ENCODE results near the gene TRABD2B.

TRABD2B gene

GRCh38 chr1:47793563-47793962 is 203.6 kb downstream of the TRABD2B start:
- Histone ChIP-seq H4K20me1 (no peaks in the 10 kb centered on the region), H3K27me3 (no peaks in the 10 kb centered on the region), H3K4me3 (no peak overlapping the region), H3K36me3 (no peaks in the 10 kb centered on the region), H3K9me3 (no peaks in the 10 kb centered on the region), H3K4me2 (no peak overlapping the region), H3K9ac (no peak overlapping the region), H3K27ac (no peak overlapping the region), H3K4me1 (no peaks in the 10 kb centered on the region)
- no peak for TF ChIP-seq Cebpa-rat (IDR thresholded peaks at IDR 0.05)

- no peak for TF ChIP-seq Cebpa-rat (IDR thresholded peaks at IDR 0.05)
- no peaks in the 10 kb centered on the region for H3K4me1 ChIP-seq
- no peaks in the 10 kb centered on the region for H3K27me3 ChIP-seq
- H3K27ac ChIP-seq, result no peak overlapping the region
- no peak overlapping the region for H3K4me3 ChIP-seq
- no peaks in the 10 kb centered on the region for H3K9me3 ChIP-seq
- H3K4me2 ChIP-seq, result no peak overlapping the region
- H4K20me1 ChIP-seq, result no peaks in the 10 kb centered on the region
- H3K36me3 ChIP-seq, result no peaks in the 10 kb centered on the region
- H3K9ac ChIP-seq, result no peak overlapping the region
These were observed 204.4 kb downstream of the TRABD2B start for GRCh38 chr1:47792779-47793178.

DNA sequence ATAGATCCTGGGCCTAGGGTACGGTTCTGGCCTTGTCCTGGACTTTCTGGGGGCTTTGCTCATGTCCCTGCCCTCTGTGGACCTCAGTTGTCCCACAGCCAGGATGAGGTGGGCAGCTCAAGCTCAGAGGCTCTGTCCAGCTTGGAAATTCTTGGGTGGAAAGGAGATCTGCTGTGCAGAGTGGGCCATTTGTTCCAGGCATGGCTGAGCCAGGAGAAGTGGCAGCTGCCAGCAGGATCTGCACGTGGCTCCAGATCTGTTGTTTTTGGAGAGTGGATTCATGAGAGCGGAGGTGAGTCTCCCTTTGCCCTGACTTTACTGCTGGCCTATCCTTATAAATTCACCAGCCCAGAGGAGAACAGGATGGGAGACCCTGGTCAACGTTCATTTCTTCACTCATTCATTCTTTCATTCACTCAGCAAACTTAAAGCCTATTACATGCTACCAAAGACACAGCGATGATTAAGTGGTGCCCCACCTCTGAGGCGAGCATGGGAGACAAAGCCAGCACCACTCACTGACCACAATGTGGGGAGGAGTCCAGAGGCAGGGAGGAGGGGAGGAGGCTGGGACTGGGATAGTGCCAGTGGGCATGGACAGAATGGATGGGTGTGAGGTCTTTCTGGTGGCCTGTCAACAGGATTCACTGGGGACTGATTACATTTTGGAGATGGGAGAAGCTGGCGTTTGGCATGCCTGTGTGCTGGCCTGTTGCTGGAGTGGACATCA is 205.1 kb downstream of the TRABD2B start:
- Histone ChIP-seq H3K9me3 (no peaks in the 10 kb centered on the region), H3K27ac (no peak overlapping the region), H3K4me2 (no peak overlapping the region)

GRCh38 chr1:47788761-47789160 is 208.4 kb downstream of the TRABD2B start:
- Histone ChIP-seq H3K9ac (no peak overlapping the region), H3K27ac (no peak overlapping the region), H3K36me3 (no peaks in the 10 kb centered on the region), H3K4me3 (no peak overlapping the region), H3K4me2 (no peak overlapping the region), H3K4me1 (no peaks in the 10 kb centered on the region), H3K27me3 (no peaks in the 10 kb centered on the region), H3K9me3 (no peaks in the 10 kb centered on the region), H4K20me1 (no peaks in the 10 kb centered on the region)
- TF ChIP-seq Cebpa-rat (IDR thresholded peaks at IDR 0.05), result no peak

More for the DNA sequence above, 205.1 kb downstream of the TRABD2B start:
- Histone ChIP-seq H3K4me3 (no peak overlapping the region), H3K27me3 (no peaks in the 10 kb centered on the region), H3K4me1 (no peaks in the 10 kb centered on the region), H3K36me3 (no peaks in the 10 kb centered on the region), H3K9ac (no peak overlapping the region), H4K20me1 (no peaks in the 10 kb centered on the region)
- no peak for TF ChIP-seq Cebpa-rat (IDR thresholded peaks at IDR 0.05)

- no peaks in the 10 kb centered on the region for H3K36me3 ChIP-seq
- no peak overlapping the region for H3K9ac ChIP-seq
- no peak overlapping the region for H3K27ac ChIP-seq
- H3K4me2 ChIP-seq, result no peak overlapping the region
- H3K4me3 ChIP-seq, result no peak overlapping the region
- TF ChIP-seq Cebpa-rat (IDR thresholded peaks at IDR 0.05), result no peak
- H3K4me1 ChIP-seq, result no peaks in the 10 kb centered on the region
- no peaks in the 10 kb centered on the region for H3K27me3 ChIP-seq
- no peaks in the 10 kb centered on the region for H3K9me3 ChIP-seq
- H4K20me1 ChIP-seq, result no peaks in the 10 kb centered on the region
These were observed 209.6 kb downstream of the TRABD2B start for GRCh38 chr1:47787560-47787959.

DNA sequence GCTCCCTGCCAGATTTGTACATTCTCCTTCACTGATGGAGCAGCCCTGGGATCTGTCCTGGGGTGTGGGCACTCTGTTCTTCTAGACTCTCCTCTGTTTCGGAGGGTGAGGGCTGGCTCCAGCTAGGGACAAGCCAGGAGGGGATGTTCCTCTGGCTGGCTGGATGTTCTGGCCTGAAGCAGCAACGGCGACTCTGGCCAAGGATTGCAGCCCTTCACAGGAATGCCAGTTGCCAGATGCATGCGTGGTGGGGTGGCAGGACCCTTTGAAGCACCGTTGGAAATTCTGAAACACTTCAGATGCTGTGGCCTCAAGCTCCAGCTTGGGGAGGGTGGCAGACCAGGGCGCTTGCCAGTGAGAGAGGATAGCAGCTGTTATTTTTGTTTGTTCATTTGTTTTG is 210.9 kb downstream of the TRABD2B start:
- no peak overlapping the region for H3K4me2 ChIP-seq
- H4K20me1 ChIP-seq, result no peaks in the 10 kb centered on the region
- H3K4me1 ChIP-seq, result no peaks in the 10 kb centered on the region
- H3K9me3 ChIP-seq, result no peaks in the 10 kb centered on the region
- no peak overlapping the region for H3K9ac ChIP-seq
- TF ChIP-seq Cebpa-rat (IDR thresholded peaks at IDR 0.05), result no peak
- no peak overlapping the region for H3K4me3 ChIP-seq
- H3K36me3 ChIP-seq, result no peaks in the 10 kb centered on the region
- no peaks in the 10 kb centered on the region for H3K27me3 ChIP-seq
- H3K27ac ChIP-seq, result no peak overlapping the region

DNA sequence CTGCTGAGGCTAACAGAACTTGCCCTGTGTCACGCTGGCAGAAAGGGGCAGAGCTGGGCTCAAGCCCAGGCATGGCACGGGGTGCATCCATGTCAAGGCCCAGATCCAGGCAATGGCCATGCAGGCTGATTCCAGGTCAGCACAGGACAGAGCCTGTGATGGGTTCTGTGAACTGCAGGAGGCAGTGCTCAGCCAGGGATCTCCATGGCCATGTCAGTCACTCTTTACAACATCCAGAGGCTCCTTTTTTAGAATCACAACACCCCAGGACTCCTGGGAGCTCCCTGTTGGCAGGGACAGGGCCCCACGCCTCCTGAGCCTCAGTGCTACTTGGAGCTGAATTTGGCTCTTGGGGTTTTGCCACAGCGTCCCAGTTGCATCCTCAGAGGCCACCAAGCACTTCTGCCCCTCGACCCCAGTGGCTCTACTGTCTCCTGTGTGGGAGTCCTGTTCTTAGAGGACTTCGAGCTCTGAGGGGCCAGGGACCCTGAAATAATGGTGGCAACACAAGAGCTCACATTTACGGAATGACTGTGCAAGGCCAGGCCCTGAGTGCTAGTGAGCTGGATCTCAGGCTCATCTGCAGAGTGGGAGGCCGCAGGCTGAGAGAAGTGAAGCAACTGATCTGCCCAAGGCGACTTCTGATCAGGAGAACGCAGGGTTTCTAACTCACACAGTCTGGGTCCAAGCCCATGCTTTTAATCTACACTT is 211.5 kb downstream of the TRABD2B start:
- Histone ChIP-seq H3K4me3 (no peak overlapping the region), H3K36me3 (no peaks in the 10 kb centered on the region), H3K9me3 (no peaks in the 10 kb centered on the region), H3K9ac (no peak overlapping the region), H3K4me1 (no peaks in the 10 kb centered on the region), H3K4me2 (no peak overlapping the region), H3K27ac (no peak overlapping the region), H3K27me3 (no peaks in the 10 kb centered on the region), H4K20me1 (no peaks in the 10 kb centered on the region)
- no peak for TF ChIP-seq Cebpa-rat (IDR thresholded peaks at IDR 0.05)

- TF ChIP-seq Cebpa-rat (IDR thresholded peaks at IDR 0.05), result no peak
These were observed 212.1 kb downstream of the TRABD2B start for GRCh38 chr1:47785118-47785517.

GRCh38 chr1:47784497-47784822 is 212.7 kb downstream of the TRABD2B start:
- H3K4me1 ChIP-seq, result no peaks in the 10 kb centered on the region
- no peak overlapping the region for H3K4me3 ChIP-seq
- H3K27ac ChIP-seq, result no peak overlapping the region
- H3K9me3 ChIP-seq, result no peaks in the 10 kb centered on the region
- TF ChIP-seq Cebpa-rat (IDR thresholded peaks at IDR 0.05), result no peak
- H3K4me2 ChIP-seq, result no peak overlapping the region
- H3K36me3 ChIP-seq, result no peaks in the 10 kb centered on the region
- H4K20me1 ChIP-seq, result no peaks in the 10 kb centered on the region
- H3K27me3 ChIP-seq, result no peaks in the 10 kb centered on the region
- no peak overlapping the region for H3K9ac ChIP-seq

More at GRCh38 chr1:47785118-47785517, 212.1 kb downstream of the TRABD2B start:
- Histone ChIP-seq H3K4me1 (no peaks in the 10 kb centered on the region), H3K9ac (no peak overlapping the region), H3K36me3 (no peaks in the 10 kb centered on the region), H3K27ac (no peak overlapping the region), H3K27me3 (no peaks in the 10 kb centered on the region), H4K20me1 (no peaks in the 10 kb centered on the region), H3K4me3 (no peak overlapping the region), H3K9me3 (no peaks in the 10 kb centered on the region), H3K4me2 (no peak overlapping the region)

DNA sequence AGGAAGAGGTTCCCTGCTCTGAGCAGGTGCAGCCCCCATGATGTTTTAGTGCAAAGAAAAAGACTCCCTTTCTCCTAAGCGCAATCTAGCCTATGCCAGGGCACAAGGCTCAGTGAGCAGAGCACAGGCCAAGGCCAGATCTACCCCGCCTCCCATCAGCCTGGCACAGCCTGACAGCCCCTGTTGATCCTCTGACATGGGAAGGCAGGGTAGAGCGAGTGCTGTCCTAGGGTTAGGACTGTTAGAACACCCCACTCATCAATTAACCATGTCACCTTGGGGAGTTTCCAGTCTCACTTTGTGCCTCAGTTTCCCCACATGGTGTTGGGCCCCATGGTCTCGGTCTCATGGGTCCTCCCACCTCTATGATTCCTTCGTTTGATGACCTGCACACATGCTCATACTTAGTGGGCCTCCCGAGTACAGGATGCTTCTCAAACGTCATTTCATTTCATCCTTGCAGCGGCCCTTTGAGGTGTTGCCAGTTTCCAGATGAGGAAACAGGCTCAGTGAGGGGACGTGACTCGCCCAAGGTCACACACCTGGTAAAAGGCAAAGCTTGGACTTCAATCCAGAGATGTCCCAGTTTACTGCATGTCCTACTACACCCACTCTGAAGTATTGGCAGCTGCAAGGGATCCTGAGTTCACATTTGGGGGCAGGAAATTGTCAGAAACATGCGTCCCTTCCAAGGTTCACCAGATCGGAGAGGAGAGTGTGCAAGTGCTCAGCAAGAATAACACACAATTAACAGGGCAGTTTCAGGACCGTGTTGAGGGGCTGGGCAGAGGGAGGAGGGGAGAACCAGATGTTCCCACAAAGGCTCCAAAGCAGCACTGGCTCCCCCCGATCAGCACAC is 213.3 kb downstream of the TRABD2B start:
- Histone ChIP-seq H4K20me1 (no peaks in the 10 kb centered on the region), H3K27me3 (no peaks in the 10 kb centered on the region), H3K4me1 (no peaks in the 10 kb centered on the region), H3K36me3 (no peaks in the 10 kb centered on the region), H3K4me2 (no peak overlapping the region), H3K9me3 (no peaks in the 10 kb centered on the region), H3K9ac (no peak overlapping the region), H3K27ac (no peak overlapping the region), H3K4me3 (no peak overlapping the region)
- TF ChIP-seq Cebpa-rat (IDR thresholded peaks at IDR 0.05), result no peak
